OCI-M2 (cell line): Measurements from ENCODE around the gene DUOX2.
"Not testable (repeated sequence)": the region's sequence is repeated elsewhere in the genome, so short reads cannot be mapped to it uniquely, and the experiment has no call there.

Experiments used
- DNase-seq: peaks from one replicate; lab custom pipeline; 2025; ENCODE audit not compliant: unreplicated experiment; lab: John Stamatoyannopoulos, UW

The DUOX2 gene

GRCh38 chr15:45139770-45140169 lies 25.8 kb upstream of the DUOX2 start:
- DNase-seq = no peak

- DNase-seq = no peak
Measured at GRCh38 chr15:45138814-45139765, 25.1 kb upstream of the DUOX2 start.

GRCh38 chr15:45137703-45138102 lies 23.7 kb upstream of the DUOX2 start:
- DNase-seq = no peak

- no peak for DNase-seq
Measured at GRCh38 chr15:45136378-45136764, 22.4 kb upstream of the DUOX2 start.

- DNase-seq = not testable (repeated sequence)
Measured at GRCh38 chr15:45135705-45136377, 21.9 kb upstream of the DUOX2 start.

GRCh38 chr15:45134682-45135604 lies 21.0 kb upstream of the DUOX2 start:
- DNase-seq = no peak

- no peak for DNase-seq
Measured at GRCh38 chr15:45134046-45134445, 20.1 kb upstream of the DUOX2 start.

GRCh38 chr15:45133561-45133920 lies 19.6 kb upstream of the DUOX2 start:
- DNase-seq = no peak

- no peak for DNase-seq
Measured at GRCh38 chr15:45132844-45133560, 19.0 kb upstream of the DUOX2 start.

GRCh38 chr15:45131510-45131909 lies 17.5 kb upstream of the DUOX2 start:
- DNase-seq = no peak

- DNase-seq = no peak
Measured at GRCh38 chr15:45130291-45131000, 16.5 kb upstream of the DUOX2 start.

GRCh38 chr15:45129651-45130129 lies 15.7 kb upstream of the DUOX2 start, which contains the start of the genes DUOX1 and DUOXA1:
Gene DUOX1, plus strand, starts transcription at chr15:45129994. Its CDS starts 1,973 bp downstream, at chr15:45131967.
Gene DUOXA1, minus strand, starts transcription at chr15:45129879. Its CDS starts 6,865 bp downstream, at chr15:45123014.
- DNase-seq = no peak

- no peak for DNase-seq
Measured at GRCh38 chr15:45128971-45129639, 15.1 kb upstream of the DUOX2 start.

GRCh38 chr15:45126535-45127158 lies 12.7 kb upstream of the DUOX2 start:
- DNase-seq = no peak

GRCh38 chr15:45123397-45123796 lies 9.4 kb upstream of the DUOX2 start:
- no peak for DNase-seq

GRCh38 chr15:45122719-45123118 lies 8.7 kb upstream of the DUOX2 start:
- no peak for DNase-seq

GRCh38 chr15:45121706-45122417 lies 7.9 kb upstream of the DUOX2 start:
- no peak for DNase-seq

- no peak for DNase-seq
Measured at GRCh38 chr15:45121020-45121419, 7.0 kb upstream of the DUOX2 start.
